VCaP (cell line): ENCODE measurements around the gene TRPV5.

Experiments used
- H3K27ac ChIP-seq: fragments of 450-650 bp; 2 replicates; pipeline ENCODE4 v1.5.1; 2017
- TF ChIP-seq, protein P1 (sequence below): fragments of 450-650 bp; conservative IDR thresholded peaks from 2 replicates; pipeline ENCODE4 v1.5.1; 2017; ENCODE audit warnings: mild to moderate bottlenecking, moderate library complexity

Gene TRPV5

DNA sequence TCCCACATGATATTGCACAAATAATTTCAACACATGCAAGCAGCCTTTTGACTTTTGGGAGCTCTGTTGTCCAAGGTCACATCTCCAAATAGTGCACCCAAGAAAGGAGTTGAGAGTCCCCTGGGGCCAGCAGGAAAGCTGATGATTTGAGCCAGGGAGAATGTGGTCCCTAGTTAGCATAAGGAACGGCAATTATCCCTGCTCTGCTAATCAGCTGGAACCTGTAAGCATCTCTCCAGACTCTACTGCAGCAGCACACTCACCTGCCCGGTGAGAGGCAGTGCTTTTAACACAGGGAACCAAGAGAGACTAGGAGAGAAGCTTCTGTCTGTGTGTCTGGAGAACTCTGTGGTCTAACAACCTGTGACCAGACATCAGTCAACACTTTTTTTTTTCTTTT lies 17.0 kb downstream of the TRPV5 start:
- H3K27ac ChIP-seq: no peak overlapping the region
- TF ChIP-seq, protein P1, sequence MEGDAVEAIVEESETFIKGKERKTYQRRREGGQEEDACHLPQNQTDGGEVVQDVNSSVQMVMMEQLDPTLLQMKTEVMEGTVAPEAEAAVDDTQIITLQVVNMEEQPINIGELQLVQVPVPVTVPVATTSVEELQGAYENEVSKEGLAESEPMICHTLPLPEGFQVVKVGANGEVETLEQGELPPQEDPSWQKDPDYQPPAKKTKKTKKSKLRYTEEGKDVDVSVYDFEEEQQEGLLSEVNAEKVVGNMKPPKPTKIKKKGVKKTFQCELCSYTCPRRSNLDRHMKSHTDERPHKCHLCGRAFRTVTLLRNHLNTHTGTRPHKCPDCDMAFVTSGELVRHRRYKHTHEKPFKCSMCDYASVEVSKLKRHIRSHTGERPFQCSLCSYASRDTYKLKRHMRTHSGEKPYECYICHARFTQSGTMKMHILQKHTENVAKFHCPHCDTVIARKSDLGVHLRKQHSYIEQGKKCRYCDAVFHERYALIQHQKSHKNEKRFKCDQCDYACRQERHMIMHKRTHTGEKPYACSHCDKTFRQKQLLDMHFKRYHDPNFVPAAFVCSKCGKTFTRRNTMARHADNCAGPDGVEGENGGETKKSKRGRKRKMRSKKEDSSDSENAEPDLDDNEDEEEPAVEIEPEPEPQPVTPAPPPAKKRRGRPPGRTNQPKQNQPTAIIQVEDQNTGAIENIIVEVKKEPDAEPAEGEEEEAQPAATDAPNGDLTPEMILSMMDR: no peak

DNA sequence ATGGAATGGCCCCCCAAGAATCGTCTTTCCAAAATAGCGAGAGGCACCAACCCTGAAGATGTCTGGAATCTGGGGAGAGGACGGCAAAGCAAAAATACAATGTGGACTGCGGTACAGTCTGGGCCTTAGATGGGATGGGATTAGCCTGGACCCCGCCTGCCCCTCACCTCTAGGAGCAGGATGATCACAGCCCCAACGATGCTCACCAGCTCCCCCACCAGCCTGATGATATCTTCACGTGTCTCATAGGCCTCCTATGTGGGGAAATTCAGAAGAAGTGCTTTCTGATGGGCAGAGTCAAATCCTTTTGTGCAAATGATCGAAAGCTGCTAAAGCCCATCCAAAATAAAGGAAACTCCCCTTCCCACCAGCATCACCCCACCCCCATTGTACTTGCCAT lies 18.2 kb downstream of the TRPV5 start:
- TF ChIP-seq, protein P1: no peak
- H3K27ac ChIP-seq: no peak overlapping the region

DNA sequence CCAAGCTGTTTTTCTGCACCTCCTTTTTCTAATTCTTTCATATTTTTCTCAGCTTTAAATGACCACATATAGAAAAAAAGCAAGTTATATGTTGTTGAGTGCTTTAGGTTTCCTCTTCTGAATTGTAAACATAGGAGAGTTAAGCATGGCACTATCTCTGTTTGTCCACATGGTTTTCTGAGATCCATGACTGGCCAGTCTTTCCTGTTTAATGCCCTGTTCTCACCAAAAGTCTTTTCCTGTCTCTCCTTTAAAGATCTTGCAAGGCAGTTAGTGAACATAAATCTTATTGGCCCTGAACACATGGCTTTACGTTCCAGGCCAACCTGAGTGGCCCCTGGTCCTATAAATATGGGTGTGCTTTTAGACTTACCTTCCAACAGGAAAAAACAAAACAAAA lies 19.4 kb downstream of the TRPV5 start:
- TF ChIP-seq, protein P1: no peak

DNA sequence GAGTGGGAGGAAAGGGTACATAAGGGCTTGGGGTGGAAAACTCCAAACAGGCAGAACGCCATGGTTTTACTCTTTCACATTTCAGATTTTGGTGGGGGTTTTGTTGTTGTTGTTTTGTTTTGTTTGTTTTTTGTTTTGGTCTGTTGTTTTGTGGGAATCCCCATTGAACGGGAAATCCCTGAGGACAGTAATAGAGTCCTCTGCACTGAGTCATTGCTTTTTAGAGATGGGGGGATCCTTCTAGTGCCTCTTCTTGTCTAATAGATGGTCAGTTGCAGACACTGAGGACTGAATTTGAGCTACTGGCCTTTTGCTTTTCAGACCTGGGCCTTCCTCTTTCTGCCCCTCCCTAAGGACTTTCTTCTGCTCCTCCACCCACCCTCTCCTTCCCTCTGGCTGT lies 20.0 kb downstream of the TRPV5 start:
- peak overlapping the region; percentile 58 for H3K27ac ChIP-seq
- TF ChIP-seq, protein P1: no peak

More for the DNA sequence above, 19.4 kb downstream of the TRPV5 start:
- peak overlapping the region; percentile 58 for H3K27ac ChIP-seq

DNA sequence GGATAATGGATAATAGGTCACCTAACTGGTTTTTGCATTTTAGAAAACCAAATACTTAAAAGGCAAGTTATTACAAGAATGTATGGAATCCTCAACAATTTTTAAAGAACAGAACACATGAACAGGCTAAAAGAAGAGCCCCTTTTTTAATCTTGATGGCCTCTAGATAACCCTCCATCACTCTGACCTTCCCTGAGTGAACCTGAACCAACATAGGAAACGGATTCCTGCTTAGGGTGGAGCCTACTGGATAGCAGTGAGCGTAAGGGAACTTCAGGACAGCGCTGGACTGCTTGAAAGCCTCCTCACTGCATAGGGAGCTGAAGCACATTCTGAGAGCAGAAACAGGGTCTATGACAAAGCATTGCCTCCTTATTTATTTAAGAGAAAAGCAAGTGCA lies 20.5 kb downstream of the TRPV5 start:
- TF ChIP-seq, protein P1: no peak
- peak overlapping the region; percentile 58; the same call in 1 of the 2 replicates for H3K27ac ChIP-seq

DNA sequence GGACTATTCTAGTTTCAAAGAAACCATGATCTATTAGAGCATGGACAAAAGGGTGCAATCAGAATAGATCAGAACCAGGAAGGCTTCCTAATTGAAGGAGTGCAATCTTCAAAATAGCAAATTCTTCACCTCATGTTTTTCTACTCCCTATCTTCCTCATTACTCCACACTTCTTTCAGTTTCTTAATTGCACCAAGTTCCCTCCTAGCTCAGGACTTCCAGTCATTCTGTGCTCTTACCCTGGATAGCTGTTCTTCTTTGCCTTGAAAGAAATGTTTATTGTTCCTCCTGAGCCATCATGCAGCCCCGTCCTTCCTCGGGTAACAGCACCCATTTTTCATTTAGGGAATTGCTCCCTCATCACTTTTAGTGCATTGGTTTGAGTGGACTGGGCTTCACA lies 23.1 kb downstream of the TRPV5 start:
- no peak overlapping the region for H3K27ac ChIP-seq
- TF ChIP-seq, protein P1: no peak

DNA sequence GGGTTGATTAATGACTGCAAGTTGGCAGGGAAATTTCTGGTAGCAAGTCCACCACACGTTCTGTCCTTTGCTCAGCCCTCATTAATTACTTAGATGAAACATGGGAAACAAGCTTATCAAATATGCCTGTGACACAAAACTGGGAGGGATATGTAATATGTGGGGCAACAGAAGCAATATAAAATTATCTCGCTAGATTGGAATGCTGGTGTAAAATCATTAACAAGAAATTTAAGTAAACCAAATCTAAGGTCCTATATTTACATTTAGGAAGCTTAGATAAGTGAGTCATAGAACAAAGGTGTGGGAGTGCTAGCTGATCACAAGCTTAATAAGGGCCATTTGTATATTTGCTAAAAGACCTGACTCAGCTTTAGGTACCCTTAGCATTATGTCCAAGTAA lies 23.5 kb downstream of the TRPV5 start:
- TF ChIP-seq, protein P1: no peak
- H3K27ac ChIP-seq: no peak overlapping the region
